ENCODE measurements around the gene LIPN.

Gene LIPN

DNA sequence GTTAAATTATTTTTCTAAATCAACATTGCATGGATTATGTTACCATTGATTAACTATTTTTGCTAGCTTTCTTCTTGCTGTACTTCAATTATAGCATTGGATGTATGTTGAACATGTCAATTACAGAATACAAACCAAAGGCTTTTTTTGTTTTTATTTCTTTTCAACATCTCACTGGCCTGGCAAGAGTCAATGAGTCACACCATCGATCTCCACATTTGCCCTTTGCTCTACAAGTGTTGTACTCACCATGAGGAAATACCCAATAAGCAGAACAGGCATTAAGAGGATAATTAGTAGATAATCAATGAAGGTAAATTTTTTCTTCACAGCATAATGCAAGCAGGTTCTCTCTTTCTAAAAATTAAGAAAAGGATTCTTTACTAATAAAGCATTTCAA lies 68.5 kb downstream of the LIPN start:
- no peak for DNase-seq (ENCODE audit: low spot score)

All from pons (tissue), 1 donor.